Stimulated activated CD4-positive, alpha-beta T cell treated with anti-CD3 and anti-CD28 coated beads, Interleukin-2, amount 100 ng/mL, for 48 hours (primary cell): ENCODE measurements around the gene NWD2.
"Not testable (repeated sequence)": the region's sequence is repeated elsewhere in the genome, so short reads cannot be mapped to it uniquely, and the experiment has no call there.

ENCODE experiments used
- DNase-seq, 2 donors: peaks; one replicate each; pipeline ENCODE4 v3.0.0-alpha.2; 2020

Gene NWD2

DNA sequence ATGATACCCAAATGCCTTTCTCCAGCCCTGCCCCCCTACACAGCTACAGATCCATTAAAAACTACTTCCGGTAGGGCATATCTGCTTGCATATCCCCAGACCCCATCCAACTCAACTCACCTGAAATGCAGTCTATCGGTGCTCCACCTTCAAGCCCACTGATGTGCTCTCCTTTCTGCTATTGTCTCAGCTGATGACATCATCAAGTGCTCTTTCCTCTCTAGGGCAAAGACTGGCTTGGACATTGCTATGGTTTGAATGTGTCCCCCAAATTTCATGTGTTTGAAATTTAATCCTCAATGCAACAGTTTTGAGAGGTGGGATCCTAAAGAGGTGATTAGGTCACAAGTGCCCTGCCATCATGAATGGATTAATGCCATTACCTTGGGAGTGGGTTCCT is 229.3 kb downstream of the NWD2 start:
- DNase-seq, result no peak

DNA sequence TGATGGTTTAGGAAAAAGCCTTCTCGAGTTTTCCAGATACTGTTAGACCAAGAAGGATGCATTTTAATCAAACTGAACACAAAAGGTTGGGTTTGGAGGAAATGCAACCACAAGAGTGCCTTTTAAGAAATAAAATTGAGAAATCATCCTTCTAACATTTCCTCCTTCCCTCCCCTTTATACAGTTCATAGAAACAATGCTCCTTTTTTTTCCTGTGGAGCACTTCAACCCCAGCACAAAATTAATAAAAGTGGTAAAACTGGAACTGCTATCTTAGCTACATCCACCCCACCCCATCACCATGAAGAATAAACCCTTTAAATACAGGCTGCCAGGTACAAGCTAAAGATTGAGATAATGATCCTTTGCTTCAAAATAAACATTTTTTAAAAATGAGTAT is 230.5 kb downstream of the NWD2 start:
- no peak for DNase-seq

DNA sequence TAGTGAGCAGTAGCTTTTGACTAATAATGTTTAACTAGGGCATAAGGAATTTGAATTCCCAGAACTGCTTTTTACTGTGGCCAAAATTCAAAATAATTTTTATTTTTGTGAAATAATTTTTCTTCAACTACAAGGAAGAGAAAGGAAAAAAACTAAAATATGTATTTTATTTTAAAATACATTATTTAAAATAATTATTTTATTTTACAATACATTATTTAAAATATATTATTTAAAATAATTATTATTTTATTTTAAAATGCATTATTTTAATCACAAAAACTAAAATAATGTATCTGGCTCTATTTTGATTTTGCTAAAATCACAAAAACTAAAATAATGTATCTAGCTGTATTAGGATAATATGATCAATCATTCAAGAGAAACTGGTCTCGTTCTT is 231.2 kb downstream of the NWD2 start:
- DNase-seq, result no peak

DNA sequence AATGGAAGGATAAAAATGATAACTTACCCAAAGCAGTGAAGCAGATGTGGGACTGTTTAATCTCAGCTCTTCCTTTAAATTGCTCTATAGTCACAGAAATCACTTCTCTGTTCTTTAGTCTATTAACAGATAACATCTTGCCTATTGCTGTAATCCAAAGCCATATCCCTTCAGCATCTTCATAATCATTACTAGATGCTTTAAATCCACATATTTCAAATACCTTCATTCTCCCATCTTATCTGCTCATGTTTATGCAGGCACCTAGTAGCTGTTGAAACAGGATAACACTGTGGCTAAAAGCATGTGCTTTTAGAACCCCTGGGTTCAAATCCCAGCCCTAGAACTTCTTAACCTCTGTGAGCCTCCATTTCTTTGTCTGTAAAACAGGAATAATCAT is 231.7 kb downstream of the NWD2 start:
- DNase-seq, result no peak

DNA sequence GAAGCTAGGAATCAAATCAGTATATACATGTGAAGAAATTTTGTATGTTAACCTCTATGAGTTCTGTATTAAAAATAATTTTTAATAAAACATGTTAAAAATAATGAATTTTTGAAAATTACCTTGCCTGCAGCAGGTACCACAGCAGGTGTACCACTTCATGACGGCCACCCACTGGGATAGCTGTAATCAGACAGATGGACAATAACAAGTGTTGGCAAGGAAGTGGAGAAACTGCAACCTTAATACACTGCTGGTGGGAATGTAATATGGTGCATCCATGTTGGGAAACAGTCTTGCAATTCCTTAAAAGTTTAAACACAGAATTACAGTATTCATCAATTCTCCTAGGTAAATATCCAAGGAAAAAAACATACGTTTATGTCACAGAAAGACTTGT is 232.1 kb downstream of the NWD2 start:
- no peak for DNase-seq

DNA sequence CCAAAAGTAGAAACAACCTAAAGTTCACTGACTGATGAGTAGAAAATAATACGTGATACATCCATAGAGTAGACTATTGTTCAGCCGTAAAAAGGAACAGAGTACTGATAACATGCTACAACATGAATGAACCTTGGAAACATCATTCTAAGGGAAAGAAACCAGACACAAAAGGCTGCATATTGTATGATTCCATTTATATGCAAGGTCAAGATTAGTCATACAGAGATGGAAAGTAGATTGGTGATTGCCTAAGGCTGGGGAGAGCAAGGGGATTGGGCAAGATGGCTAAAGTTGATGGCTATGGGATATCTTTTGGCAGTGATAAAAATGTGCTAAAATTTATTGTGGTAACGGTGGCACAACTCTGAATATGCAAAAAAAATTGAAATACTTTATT is 232.6 kb downstream of the NWD2 start:
- no peak for DNase-seq

DNA sequence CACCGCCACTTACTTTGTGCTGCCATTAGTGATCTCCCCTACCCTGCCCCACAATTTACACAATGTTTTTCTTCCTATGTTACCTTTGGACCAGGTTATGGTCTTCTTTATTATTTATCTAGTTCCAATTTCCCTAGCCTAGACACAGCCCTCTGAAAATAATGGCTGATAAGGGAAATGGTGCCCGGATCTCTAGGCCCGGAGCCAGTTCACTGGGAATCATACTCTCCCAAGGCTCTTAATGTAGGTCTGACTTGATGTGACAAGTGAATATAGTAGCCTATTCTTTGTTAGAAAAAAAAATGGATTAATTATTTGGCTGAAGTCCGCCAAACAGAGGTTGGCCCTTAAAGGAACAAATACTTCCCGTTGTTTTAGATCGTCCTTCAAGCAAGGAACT is 233.6 kb downstream of the NWD2 start:
- DNase-seq, result no peak

DNA sequence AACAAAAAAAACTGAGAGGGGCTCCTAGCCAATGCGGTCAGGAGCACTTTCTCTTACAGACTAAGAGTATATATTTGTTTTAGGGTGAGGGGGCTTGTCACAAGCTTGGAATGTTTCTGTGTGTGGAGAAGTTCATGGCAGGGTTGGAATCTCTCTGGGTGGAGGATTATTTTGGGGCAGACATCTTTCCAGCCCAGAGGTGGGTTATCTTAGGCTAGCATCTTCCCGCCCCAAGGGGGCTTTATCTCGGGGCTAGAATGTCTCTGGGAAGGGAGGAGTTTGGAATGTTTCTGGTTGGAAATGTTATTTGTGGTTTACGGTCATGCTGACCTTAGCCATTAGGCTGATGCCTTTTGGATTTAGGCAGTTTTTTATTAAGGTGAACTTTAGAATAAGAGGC is 236.0 kb downstream of the NWD2 start:
- DNase-seq, result no peak

DNA sequence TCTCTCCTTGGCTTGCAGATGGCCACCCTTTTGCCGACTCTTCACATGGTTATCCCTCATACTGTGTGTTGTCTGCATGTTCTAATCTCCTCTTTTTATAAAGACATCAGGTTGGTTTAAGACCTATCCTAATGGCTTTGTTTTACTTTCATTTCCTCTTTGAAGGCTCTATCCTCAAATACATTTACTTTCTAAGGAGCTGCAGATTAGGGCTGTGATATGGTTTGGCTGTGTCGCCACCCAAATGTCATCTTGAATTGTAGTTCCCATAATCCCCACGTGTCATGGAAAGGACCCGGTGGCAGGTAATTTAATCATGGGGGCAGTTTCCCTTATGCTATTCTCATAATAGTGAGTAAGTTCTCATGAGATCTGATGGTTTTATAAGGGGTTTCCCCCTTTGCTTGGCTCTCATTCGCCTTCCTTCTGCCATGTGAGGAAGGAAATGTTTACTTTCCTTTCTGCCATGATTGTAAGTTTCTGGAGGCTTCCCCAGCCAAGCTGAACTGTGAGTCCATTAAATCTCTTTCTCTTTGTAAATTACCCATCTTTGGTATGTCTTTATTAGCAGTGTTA is 237.1 kb downstream of the NWD2 start:
- no peak for DNase-seq

DNA sequence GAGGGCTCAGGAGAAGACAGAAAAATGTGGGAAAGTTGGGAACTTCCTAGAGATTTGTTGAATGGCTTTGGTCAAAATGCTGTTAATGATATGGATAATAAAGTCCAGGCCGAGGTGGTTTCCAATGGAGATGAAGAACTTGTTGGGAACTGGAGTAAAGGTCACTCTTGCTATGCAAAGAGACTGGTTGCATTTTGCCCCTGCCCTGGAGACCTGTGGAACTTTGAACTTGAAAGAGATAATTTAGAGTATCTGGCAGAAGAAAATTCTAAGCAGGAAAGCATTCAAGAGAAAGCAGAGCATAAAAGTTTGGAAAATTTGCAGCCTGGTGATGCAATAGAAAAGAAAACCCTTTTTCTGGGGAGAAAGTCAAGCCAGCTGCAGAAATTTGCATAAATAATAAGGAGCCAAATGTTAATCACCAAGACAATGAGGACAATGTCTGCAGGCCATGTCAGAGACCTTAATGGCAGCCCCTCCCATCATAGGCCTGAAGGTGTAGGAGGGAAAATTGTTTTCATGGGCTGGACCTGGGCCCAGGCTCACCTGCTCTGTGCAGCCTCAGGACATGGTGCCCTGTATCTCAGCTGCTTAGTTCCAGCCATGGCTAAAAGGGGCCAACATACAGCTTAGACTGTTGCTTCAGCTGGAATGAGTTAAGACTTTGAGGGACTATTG is 237.8 kb downstream of the NWD2 start:
- no peak for DNase-seq

DNA sequence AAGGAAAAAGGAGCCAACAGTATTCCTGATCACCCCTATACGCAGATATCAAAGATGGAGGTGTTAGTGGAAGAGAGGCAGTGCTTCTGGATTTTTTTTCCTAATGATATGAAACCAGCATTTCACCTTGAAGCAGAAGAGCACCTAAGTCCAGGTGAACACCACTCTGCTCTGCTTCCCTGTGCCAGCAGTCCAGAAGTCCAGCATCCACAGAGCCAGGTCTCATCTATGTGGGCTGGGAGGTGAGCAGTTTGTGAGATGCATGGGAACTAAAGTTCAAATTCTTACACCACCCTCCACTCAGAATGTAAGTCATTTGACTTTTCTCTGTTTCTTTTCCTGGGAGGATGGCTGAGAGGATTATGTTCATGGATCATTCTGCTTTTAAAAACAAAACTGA is 239.1 kb downstream of the NWD2 start:
- DNase-seq, result no peak

DNA sequence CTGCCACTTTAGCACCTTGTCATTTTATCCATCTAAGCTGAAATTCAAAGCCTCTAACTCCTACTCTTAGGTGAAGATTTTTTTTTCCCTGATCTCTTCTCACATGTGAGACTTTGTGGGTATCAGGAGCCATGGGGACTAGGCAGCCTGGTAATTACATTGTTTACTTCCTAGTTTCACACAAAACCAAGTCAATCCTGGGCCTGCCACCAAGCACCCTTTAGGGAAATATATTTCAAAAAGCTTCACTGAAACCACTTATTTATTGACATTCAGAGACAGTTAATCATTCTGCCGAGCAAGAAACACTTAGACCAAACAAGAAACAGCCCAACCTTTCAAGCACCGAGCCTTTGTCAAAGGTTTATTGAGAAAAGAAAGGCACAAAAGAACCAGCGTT is 241.6 kb downstream of the NWD2 start:
- no peak for DNase-seq

DNA sequence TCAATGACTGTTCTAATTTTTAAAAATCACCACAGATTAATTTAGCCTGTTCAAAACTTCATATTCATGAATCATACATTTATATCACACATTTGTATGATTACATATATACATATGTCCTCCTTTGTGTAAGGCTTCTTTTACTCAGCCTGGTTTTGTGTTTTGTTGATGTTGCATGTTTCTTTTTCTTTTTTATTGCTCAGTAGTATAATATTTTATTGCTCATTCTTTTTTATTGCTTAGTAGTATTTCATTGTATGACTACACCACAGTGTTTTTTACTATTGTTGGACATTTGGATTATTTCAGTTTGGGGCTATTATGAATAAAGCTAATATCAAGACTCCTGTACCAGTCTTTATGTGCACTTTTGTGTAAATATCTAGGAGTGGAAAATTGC is 243.1 kb downstream of the NWD2 start:
- no peak for DNase-seq

DNA sequence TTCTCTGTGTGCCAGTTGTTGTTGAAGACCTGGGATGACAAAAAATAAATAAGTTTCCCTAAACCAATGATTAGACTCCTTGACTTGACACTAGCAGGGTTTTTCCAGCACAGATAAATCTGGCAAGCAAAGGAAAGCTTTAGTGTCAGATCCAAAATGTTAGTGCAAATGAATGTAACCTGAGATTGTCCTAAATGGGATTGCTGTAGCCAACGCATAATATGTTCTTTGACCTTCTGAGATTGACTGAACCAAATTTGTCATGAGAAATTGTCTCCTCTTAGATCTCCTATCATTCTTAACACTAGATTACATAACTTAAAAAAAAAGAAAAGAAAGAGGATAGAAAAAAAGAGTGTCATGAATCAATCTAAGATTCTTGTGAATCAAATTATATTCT is 245.2 kb downstream of the NWD2 start:
- DNase-seq, result no peak

DNA sequence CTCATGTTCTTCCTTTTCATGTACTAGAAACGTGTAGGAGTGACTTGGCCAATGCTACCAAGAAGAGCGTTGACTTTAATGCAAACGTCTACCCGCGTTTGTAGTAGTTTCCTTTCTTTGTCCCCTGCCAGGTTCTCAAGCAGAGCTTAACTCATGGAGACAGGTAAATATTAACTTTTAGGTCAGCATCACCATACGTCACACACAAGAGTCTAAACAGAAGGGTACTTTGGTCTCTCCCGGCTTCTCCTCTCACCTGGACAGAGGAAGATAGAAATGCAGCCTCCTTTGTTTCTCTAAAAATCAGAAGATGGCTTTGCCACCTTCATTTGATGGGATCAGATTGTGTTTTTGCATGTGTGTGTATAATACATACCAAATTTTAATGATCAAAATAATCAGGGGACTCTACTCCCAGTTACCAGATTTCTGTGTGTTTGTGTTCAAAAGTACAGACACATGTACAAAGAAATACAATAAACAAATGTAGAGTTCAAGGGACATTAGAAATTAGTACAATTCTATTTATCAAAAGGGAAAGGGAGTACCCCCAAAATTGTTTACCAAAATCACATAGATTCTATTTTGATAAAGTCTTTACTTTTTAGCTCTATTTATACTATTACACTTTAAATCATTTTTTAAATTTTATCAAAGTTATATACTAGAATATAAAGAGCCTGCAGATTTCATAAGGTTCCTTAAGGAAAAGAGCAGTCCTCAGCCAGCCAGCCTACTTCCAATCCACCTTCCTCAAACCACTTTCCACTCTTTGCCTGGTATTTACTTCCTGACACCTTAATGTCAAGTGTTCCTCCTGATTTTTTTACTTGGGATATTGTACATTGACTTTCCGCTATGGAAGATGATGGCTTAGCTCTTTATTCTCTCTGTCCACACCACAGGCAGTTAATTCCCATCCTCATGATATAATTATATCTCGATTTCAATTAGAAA is 246.1 kb downstream of the NWD2 start:
- no peak for DNase-seq

DNA sequence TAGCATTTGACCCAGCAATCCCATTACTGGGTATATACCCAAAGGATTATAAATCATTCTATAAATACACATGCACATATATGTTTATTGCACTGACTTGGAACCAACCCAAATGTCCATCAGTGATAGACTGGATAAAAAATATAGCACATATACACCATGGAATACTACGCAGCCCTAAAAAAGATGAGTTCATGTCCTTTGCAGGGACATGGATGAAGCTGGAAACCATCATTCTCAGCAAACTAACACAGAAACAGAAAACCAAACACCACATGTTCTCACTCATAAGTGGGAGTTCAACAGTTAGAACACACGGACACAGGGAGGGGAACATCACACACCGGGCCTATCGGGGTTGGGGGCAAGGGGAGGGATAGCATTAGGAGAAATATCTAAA is 250.8 kb downstream of the NWD2 start:
- DNase-seq, result not testable (repeated sequence)
